Caki2 (cell line): ENCODE data around the gene TIAM1. TPM values are rescaled to one million over a fixed set of nuclear protein-coding genes. Genes with fewer than 3 reads are reported as not detected.
"Not testable (repeated sequence)": the region's sequence is repeated elsewhere in the genome, so short reads cannot be mapped to it uniquely, and the experiment has no call there.

Source experiments
- DNase-seq: peaks from one replicate; pipeline ENCODE4 v3.0.0-alpha.2; 2015; ENCODE audit warnings: low read depth
- in situ Hi-C: cut with HindIII; loops from 2 replicates; pipeline ENCODE4 v1.10.0; 2016; ENCODE audit warnings: low sequenced_read_pairs, low pct_unique_long_range_greater_than_20kb, mixed read lengths
- total RNA-seq: library from RNA; depleted of rRNA; stranded (reverse); fragments of >200 nt; shearing (Covaris generic); gene quantifications from 2 replicates; pipeline ENCODE4 v1.2.3, GENCODE V29; 2014; ENCODE audit warnings: low replicate concordance

TIAM1 gene
- total RNA-seq, 1 experiment from 2014 or later = 4.2 TPM

GRCh38 chr21:31235671-31236450, 108.2 kb downstream of the TIAM1 start:
- in situ Hi-C loops = no loop called here
- peak; percentile 63 for DNase-seq

- in situ Hi-C loops = no loop called here
Measured at GRCh38 chr21:31234936-31235335, 109.1 kb downstream of the TIAM1 start.

GRCh38 chr21:31233711-31234110, 110.3 kb downstream of the TIAM1 start:
- in situ Hi-C loops = no loop called here
- no peak for DNase-seq

More at GRCh38 chr21:31234936-31235335, 109.1 kb downstream of the TIAM1 start:
- DNase-seq = no peak

- in situ Hi-C loops = no loop called here
- no peak for DNase-seq
Measured at GRCh38 chr21:31232344-31232743, 111.7 kb downstream of the TIAM1 start.

GRCh38 chr21:31230937-31231336, 113.1 kb downstream of the TIAM1 start:
- in situ Hi-C loops = no loop called here
- DNase-seq = no peak

- DNase-seq, in situ Hi-C loops: not testable (repeated sequence)
Measured at GRCh38 chr21:31228723-31229122, 115.3 kb downstream of the TIAM1 start.

- in situ Hi-C loops = no loop called here
- DNase-seq = no peak
Measured at GRCh38 chr21:31225713-31226112, 118.3 kb downstream of the TIAM1 start.

GRCh38 chr21:31222142-31222541, 121.9 kb downstream of the TIAM1 start:
- DNase-seq = no peak
- in situ Hi-C loops = no loop called here

- in situ Hi-C loops = no loop called here
- DNase-seq = no peak
Measured at GRCh38 chr21:31221043-31221442, 123.0 kb downstream of the TIAM1 start.

GRCh38 chr21:31220575-31220974, 123.5 kb downstream of the TIAM1 start:
- no peak for DNase-seq
- in situ Hi-C loops = no loop called here

- peak; percentile 82 for DNase-seq
- in situ Hi-C loops = no loop called here
Measured at GRCh38 chr21:31218830-31219608, 125.0 kb downstream of the TIAM1 start.

GRCh38 chr21:31216206-31216605, 127.9 kb downstream of the TIAM1 start:
- in situ Hi-C loops = no loop called here
- no peak for DNase-seq

- in situ Hi-C loops = no loop called here
- DNase-seq = no peak
Measured at GRCh38 chr21:31213787-31214186, 130.3 kb downstream of the TIAM1 start.

- DNase-seq = no peak
- in situ Hi-C loops = no loop called here
Measured at GRCh38 chr21:31211836-31212235, 132.2 kb downstream of the TIAM1 start.

- in situ Hi-C loops = no loop called here
Measured at GRCh38 chr21:31205412-31205811, 138.6 kb downstream of the TIAM1 start.

GRCh38 chr21:31204801-31205200, 139.3 kb downstream of the TIAM1 start:
- DNase-seq = no peak
- in situ Hi-C loops = no loop called here

More at GRCh38 chr21:31205412-31205811, 138.6 kb downstream of the TIAM1 start:
- no peak for DNase-seq

- in situ Hi-C loops = no loop called here
- peak; percentile 46 for DNase-seq
Measured at GRCh38 chr21:31203431-31204054, 140.5 kb downstream of the TIAM1 start.

GRCh38 chr21:31201548-31201947, 142.5 kb downstream of the TIAM1 start:
- DNase-seq = no peak
- in situ Hi-C loops = no loop called here

- in situ Hi-C loops = no loop called here
- no peak for DNase-seq
Measured at GRCh38 chr21:31201144-31201543, 142.9 kb downstream of the TIAM1 start.
